EL (cell line): ENCODE measurements around the gene RUNDC3A.

Experiments used
- DNase-seq: peaks from one replicate; pipeline ENCODE4 v3.0.0-alpha.2; 2016

Gene RUNDC3A

GRCh38 chr17:44284024-44284400 lies 24.4 kb upstream of the RUNDC3A start:
- DNase-seq = no peak

GRCh38 chr17:44287651-44288050 lies 20.8 kb upstream of the RUNDC3A start:
- no peak for DNase-seq

DNA sequence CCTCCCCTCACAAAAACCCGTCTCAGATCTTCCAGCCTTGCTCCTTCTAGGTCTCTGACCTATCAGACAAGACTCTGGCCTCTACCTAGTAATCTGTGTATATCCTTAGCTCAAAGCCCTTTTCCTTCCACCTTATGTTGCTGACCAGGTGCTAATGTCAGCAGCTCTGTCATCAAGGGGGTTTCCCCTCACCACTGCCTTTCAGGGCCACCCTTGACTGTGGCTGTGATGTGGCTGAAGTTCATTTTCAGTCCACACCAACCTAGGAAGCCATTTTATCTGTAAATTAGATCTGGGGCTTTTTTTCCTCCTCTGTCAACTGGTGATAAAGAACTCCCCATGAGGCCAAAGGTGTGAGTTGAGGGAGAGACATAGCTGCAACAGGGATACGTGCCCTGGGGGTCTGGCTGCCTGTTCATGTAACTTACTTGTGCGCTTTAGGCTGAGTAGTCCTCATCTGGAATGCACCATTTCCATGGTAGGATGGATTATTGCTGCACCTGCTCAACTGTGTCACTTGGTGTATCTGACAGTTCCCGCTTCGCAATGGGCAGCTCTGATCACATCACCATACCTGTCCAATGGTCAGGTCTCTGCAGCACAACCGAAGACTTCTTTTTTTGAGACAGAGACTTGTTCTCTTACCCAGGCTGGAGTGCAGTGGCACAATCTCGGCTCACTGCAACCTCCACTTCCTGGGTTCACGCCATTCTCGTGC lies 14.7 kb upstream of the RUNDC3A start:
- no peak for DNase-seq

- DNase-seq = no peak
Observed at GRCh38 chr17:44297975-44298374, 10.4 kb upstream of the RUNDC3A start.

DNA sequence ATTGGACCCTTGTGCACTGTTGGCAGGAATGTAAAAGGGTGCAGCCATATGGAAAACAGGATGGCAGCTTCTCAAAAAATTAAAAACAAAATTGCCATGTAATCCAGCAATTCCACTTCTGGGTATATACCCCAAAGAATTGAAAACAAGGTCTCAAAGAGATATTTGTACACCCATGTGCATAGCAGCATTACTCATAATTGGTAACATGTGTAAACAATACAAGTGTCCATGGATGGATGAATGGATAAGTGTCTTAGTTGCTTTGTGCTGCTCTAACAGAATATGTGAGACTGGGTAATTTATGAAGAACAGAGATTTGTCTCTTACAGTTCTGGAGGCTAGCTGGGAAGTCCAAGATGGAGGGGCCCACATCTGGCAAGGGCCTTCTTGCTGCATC lies 3.8 kb upstream of the RUNDC3A start:
- DNase-seq = no peak

DNA sequence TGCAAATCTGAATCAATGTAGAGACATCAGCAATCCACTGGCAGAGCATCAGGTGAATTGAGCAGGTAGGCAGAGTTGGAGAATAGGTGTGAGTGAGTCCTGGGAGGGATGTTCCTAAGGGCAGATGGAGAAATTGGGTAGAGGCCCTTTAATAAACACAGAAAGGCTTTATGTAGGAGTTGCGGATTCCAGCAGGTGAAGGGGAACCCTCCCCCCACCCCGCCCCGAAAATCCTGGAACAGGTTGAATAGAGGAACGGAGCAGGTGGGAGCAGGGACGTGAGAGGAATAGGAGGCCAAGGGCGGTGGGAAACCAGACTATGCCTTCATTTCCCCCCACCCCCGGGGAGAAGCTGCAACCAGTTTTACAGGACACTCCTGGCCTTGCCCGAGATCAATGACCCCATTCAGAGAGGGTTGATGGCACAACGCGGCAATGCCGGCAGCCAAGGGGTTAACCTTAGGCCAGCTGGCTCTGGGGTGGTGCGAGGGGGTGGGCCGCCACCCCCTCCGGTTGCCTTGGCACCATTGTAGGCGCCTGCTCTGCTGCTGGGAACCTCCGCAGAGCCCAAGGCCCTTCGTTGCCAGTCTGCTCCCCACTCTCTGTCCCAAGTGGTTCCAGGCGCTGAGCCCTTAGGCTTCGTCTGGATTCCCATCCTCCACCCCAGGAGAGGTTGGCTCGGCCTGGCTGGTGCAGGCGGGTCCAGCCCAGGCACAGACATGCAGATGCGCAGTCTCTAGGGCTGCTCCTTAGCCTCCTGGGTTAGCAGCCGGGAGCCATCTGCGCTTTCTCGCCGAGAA lies 814 bp upstream of the RUNDC3A start:
- peak; percentile 37 for DNase-seq

DNA sequence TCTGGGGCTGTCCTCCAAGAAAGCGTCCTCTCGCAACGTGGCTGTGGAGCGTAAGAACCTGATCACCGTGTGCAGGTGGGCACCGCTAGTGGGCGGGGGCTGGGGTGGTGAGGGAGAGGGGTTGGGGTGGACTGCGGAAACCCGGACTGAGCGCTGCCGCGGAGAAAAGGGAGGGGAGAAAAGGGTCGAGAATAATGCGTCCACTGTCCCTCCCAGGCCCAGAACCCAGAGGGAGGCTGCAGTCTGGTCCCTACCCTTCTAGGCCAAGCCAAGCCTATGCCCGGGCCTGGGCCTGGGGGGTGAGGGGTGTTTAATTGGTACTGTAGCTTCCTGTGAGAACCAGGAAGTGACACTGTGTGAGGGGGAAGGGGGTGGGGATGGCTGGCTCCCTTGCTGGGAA lies 464 bp downstream of the RUNDC3A start:
- DNase-seq = no peak

DNA sequence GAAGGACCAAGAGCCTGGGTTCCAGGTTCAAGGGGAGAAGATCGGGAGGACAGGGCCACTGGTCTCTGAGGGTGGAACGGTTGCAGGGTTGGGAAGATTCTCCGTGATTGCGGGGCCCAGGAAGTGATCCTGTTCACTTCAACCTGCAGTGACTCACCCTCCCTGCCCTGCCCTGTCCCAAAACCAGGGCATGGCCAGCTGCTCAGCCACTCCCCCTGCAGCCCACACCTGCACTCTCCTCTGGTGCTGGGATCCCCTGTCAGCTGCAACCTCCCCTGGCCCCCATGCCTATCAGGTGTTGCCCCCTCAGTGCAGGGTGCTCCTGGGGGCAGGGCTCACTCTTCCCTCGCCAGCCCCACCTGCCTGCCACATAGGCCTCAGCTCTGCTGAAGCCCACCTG lies 1.1 kb downstream of the RUNDC3A start:
- DNase-seq = no peak

DNA sequence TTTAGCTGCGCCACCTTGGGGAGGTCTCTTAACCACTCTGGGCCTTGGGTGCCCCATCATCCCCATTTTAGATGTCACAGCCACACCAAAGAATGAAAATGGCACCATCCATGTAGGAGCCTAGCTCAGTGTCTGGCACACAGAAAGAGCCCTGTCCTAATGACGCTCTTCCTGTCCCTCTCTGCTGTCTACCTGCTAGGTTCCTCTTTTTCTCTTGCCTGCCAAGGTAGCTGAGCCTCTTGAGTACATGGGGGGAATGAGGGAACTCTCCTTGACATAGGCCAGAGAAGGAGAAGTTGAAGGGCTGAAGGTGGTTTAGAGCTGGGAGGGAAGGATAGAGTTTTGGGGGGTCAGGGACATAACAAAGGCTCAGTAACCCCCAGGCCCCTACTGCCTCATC lies 1.8 kb downstream of the RUNDC3A start:
- DNase-seq = no peak

GRCh38 chr17:44310609-44311376 lies 2.4 kb downstream of the RUNDC3A start:
- DNase-seq = no peak

DNA sequence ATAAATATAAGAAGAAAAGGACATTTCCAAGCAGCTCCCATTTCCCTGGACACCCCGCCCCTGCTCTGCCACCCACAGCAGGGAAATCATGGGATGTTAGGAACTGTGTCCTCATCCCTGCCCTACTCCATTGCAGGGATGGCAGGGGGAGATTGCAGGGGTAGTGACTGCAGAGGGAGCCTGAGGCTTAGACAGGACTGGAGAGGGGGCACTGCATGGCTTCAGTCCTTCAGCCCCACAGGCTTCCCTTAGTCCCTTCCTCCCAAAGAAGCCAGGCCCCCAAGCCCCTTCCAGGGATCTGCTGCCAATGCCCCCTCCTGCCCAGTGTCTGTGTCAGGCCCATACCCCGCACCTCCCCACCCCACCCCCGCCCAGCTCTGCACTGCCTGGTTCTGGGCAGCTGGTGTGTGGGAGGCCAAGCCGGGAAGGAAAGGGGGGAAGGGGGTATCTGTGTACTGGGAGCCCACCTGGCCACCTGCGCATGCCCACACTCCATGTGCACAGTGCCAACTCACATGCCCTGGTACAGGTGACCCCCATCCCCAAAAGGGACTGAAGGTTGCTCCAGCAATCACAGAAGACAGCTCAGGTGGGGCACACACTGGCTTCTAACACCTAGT lies 3.3 kb downstream of the RUNDC3A start:
- DNase-seq = no peak

- DNase-seq = no peak
Observed at GRCh38 chr17:44312396-44313104, 4.1 kb downstream of the RUNDC3A start.

GRCh38 chr17:44314031-44314430 lies 5.6 kb downstream of the RUNDC3A start:
- no peak for DNase-seq

GRCh38 chr17:44314524-44314868 lies 6.1 kb downstream of the RUNDC3A start:
- DNase-seq = no peak

GRCh38 chr17:44314869-44315661 lies 6.7 kb downstream of the RUNDC3A start:
- DNase-seq = peak; percentile 29

DNA sequence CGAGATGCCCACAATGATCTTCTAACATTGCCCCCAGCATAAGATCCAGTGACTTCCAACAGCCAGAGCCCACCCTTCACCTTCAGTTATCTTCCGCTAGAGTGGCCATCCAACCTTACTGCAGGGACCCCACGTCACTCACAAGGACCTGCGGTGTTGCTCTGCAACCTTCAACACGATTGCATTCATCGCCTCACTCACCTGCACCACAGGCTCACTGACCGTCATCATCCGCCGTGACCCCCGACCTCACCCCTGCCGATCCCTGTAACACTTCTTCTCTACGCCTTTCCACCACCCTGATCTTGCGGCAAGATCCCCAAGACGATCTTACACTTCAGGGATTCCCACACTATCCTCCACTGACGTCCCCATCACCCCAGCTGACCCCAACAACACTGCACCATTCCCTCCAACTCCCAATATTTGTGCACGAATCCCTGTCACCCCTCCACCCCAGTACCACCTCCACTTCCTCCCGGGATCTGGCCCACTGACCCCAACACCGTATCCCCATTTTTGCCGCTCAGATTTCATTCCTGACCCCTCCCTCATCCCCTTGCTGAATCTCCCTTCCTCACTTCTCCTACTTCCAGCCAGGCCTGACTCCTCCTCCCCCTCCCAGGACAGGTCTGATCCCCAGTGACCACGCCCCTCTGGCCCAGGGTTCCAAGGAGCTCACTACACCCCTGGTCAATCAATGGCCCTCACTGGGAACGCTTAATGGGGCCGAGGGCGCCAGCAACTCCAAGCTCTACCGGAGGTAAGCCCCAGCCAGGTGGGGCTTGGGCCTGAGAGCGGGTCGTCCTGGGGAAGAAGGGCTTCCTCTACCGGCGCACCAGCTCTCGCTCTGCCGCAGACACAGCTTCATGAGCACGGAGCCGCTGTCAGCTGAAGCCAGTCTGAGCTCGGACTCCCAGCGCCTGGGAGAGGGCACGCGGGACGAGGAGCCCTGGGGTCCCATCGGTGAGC lies 7.6 kb downstream of the RUNDC3A start:
- DNase-seq = no peak

GRCh38 chr17:44317545-44317944 lies 9.1 kb downstream of the RUNDC3A start:
- DNase-seq = no peak

DNA sequence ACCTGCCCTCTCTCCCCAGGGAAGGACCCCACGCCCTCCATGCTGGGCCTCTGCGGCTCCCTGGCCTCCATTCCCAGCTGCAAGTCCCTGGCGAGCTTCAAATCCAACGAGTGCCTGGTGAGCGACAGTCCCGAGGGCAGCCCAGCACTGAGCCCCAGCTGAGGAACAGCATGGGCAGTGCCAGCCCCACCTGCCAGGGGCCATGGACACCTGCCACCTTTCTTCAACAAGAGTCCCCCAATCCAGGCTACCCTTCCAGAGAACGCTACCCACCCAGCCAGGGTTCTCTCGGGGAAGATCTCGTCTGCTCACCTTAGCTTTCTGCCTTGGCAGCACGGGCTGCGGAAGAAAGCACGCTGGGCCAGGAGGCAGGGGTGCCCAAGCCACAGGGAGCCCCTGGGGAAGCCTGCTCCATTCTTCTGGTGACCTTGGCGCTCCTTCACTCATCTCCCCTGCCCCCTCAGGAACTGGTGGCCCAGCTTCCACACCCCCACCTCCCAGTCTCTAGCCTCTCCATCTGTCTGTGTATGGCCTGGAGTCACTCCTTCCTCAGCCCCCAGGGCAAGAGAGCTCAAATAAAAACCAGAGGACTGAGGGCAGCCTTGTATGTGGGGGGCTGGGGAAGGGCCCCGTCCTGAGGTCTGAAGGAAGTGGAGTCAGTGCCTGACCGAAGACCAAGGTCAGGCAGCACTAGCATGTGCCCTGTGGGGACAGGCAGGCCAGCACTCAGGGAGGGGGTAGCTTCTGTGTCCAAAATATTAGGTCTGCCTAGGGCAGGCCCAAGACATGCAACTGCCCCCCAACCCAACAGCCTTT lies 9.9 kb downstream of the RUNDC3A start:
- no peak for DNase-seq

DNA sequence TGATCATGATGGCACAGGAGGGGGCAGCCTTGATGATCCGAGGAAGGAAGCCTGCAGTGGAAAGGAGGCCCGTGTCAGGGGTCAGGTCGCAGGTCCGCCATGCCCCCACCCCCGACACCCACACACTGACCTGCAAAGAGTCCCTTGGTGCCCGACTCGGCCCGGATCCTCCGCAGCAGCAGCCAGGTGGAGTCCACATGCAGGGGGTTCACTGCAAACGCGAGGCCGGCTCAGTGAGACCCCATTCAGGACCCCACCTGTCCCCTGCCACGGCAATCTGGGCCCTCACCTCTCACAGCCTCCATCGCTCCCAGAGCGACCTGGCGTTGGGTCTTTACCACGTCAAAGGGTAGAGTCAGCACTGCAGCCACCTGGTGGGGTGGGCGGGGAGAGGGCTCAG lies 11.7 kb downstream of the RUNDC3A start:
- DNase-seq = no peak
